Stromal cell of bone marrow (primary cell): ENCODE data around the gene ZBTB3.
"Not testable (repeated sequence)": the region's sequence is repeated elsewhere in the genome, so short reads cannot be mapped to it uniquely, and the experiment has no call there.

Experiments
- DNase-seq: peaks from one replicate; pipeline ENCODE4 v3.0.0-alpha.2; 2012; ENCODE audit warnings: low read depth

The ZBTB3 gene

GRCh38 chr11:62753736-62754603 is at the start of gene ZBTB3:
Gene ZBTB3, minus strand, starts transcription at chr11:62754160. Its CDS starts 496 bp downstream, at chr11:62753664.
- DNase-seq: peak; percentile 99

DNA sequence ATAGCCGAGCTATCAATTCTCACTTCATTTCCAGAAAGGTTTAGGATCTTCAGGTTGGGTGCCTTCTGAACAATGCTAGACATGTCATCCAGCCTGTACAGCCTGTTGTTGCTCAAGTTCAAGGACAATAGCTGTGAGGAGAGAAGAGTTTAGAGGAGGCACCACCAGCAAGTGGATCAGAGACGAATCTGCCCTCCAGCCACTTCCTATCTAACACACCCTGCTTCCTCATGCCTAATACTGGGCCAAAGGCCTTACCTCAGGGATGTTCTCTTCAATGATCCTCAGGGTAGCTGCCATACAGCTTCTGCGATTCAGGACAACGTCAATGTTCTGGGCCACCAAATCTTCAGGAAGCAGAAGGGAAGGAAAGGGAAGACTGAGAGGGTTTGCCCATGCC is 47.1 kb upstream of the ZBTB3 start:
- DNase-seq: no peak

GRCh38 chr11:62799486-62799885 is 45.5 kb upstream of the ZBTB3 start:
- DNase-seq: no peak

DNA sequence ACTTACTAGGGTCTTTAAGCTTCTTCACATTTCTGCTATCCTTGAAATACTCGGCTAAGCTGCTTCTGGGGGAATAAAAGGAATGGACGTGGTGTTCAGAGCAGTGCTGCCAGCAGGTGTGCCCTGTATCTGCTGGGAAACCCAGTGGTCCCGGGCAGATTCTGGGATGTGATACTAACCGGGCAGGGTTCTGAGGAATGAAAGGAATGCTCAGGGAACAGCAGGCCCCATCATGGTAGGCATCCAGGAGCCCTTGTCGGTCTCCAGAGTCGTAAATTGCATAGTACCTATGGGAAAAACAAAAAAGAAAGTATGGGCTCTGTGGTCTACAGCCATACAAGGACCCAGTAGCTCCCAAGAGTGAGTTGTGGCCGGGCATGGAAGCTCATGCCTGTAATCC is 42.3 kb upstream of the ZBTB3 start:
- no peak for DNase-seq

GRCh38 chr11:62794201-62794775 is 40.3 kb upstream of the ZBTB3 start:
- DNase-seq: no peak

DNA sequence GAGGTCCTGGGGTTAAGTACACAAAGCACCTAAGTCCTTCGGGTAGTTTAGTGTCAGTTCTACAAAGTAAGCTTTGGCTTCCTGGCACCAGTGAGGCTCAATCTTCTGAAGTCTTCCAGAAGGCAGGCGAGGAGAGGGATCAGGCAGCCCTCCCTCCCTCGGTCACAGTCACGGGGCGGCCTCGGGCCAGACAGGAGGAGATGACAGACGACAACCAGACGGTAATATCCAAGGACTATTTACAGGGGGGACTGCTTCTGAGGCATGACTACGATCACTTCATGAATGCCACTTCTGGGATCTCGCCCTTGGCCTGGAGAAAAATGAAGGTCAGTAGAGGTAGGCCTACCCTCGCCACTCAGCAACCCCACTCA is 38.2 kb upstream of the ZBTB3 start:
- DNase-seq: no peak

DNA sequence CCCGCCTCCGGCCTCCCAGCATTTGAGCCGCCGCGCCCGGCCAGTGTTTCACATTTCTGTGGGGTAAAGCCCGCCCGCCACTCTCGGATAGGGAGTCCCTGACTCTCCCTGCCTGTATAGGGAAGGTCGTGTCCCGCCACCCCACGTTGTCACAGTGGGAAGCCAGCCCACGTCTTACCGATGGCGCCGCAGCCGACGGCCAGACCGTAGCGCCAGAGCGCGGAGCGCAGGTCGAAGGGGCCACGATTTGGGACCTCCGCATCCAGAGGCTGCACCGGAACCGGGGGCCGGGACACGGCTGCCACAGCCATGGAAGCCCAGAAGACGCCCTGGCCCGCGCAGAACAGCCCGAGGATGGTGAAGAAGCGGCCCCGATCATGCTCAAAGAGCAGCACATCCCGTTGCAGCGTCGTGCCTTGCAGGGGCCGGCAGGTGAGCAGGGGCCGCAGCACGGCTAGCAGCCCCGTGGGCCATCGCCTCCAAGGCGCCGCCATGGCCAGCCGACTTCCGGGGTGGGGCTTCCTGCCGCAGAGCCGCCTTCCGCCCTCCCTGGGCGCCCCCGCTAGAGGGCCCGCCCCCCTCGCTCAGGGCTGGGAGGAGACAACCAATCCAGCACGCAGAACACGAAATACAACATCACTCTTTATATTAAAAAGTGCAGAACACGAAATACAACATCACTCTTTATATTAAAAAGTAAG is 37.7 kb upstream of the ZBTB3 start, which contains the start of gene TMEM223:
TMEM223 (minus strand) TSS at position 506 of the 701 bp plus-strand sequence; CDS start at position 494, 12 bp downstream.
- peak; percentile 70 for DNase-seq

- no peak for DNase-seq
Observed at GRCh38 chr11:62789576-62789975, 35.6 kb upstream of the ZBTB3 start.

DNA sequence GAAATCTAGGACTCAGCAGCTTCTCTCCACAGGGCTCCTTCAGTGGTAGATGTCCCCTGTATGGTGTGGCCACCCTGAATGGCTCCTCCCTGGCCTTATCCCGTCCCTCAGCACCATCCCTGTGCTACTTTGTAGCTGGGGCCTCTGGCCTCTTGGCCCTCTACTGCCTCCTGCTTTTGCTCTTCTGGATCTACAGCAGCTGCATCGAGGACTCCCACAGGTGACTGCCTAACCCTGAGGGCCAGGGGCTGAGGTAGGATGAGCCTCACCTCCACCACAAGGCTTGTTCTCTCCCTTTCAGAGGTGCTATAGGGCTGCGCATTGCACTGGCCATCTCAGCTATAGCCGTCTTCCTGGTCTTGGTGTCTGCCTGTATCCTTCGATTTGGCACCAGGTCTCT is 35.0 kb upstream of the ZBTB3 start:
- DNase-seq: no peak

- peak; percentile 96 for DNase-seq
Observed at GRCh38 chr11:62787005-62787759, 33.2 kb upstream of the ZBTB3 start, which contains the start of gene TMEM179B. Gene TMEM179B, plus strand, starts transcription at chr11:62787402. Its CDS starts 30 bp downstream, at chr11:62787432.

DNA sequence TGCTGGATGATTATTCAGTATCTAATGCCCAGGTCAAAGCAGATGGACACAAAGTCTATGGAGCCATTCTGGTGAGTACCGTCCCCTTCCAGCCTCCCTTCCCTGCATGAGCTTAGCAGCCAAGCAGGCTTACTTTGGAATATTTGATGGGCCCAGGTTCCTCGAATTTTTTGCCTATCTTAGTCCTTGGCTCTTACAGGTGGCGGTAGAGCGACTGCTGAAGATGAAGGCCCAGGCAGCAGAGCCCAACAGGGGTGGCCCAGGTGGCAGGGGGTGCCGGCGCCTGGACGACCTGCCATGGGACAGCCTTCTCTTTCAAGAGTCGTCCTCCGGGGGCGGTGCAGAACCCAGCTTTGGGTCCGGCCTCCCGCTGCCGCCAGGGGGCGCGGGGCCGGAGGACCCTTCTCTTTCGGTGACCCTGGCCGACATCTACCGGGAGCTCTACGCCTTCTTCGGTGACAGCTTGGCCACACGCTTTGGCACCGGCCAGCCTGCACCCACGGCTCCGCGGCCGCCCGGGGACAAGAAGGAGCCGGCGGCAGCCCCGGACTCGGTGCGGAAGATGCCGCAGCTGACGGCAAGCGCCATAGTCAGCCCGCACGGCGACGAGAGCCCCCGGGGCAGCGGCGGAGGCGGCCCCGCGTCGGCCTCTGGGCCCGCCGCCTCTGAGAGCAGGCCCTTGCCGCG is 32.5 kb upstream of the ZBTB3 start:
- DNase-seq: peak; percentile 67

- no peak for DNase-seq
Observed at GRCh38 chr11:62782753-62783152, 28.8 kb upstream of the ZBTB3 start.

- no peak for DNase-seq
Observed at GRCh38 chr11:62778441-62778840, 24.5 kb upstream of the ZBTB3 start.

- no peak for DNase-seq
Observed at GRCh38 chr11:62777389-62777788, 23.4 kb upstream of the ZBTB3 start.

DNA sequence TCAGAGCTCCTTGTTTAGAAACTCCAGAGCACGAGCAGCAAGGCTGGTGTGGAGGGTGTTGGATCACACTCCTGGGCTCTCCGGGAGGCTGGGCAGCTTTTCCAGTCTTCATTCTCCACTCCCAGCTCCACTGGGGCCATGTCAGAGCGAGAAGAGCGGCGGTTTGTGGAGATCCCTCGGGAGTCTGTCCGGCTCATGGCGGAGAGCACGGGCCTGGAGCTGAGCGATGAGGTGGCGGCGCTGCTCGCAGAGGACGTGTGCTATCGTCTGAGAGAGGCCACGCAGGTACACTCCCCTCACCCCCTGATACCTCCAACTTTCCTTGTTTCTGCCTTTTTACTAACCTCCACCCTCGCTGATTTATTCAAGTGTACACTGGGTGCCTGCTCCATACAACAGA is 21.7 kb upstream of the ZBTB3 start:
- no peak for DNase-seq

DNA sequence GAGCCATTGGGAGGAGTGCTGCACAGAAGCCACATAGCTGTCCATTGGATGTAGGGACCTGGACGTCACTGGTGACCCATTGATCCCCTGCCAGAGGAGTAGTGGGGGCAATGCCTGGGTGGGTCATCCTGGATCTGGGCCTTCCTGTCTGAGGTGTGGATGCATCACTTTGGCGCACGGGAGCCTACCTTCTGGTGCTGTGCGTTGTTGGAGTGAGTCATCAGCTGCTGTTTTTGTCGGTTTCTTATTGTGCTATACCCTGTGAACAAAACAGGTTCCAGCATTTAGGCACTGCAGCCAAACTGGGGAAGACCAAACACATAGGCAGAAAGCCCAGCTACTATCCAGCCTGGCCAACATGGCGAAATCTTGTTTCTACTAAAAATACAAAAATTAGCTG is 20.4 kb upstream of the ZBTB3 start:
- no peak for DNase-seq

DNA sequence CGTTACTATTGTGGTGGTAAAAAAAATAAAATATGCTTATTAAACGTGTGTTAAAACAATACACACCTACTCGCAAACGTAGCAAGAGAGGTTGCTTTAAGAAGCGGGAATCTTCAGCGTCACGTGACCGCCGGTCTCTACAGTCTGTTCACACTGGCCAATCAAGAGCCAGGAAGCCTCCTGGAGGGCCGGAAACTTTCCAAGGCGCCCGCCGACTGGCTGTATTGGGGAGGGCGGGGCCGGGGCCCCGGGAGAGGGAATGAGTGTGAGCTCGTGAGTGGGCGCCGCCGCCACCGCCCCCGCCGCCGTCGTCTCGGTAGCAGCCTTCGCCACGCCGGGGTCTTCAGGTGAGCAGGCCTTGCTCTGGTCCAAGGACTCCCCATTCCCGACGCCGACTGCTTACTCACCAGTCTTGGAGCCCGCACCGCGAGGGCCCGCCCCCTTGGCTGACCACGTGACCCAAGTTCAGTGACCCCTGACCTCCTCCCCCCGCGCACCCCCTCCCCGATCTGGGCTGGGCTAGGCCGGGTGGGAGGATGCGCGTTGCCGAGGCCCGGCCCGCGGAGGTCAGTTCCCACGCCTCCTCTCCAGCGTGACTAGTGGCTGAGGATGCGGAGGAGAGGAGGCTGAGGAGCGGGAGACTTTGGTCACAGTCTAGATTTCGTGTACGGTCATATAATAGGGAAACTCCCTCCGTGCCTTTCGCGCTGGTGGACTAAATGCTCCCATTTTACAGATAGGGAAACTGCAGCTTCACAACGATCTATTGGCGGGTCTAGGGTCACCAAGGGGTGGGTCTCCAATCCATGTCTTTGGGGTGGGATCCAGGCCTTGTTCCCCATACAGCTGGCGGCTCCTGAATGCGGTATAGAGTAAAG is 17.4 kb upstream of the ZBTB3 start, which contains the start of gene TAF6L:
TAF6L (plus strand) TSS at position 253 of the 878 bp plus-strand sequence. CDS start 4,388 bp downstream, outside the sequence.
- peak; percentile 96 for DNase-seq

- no peak for DNase-seq
Observed at GRCh38 chr11:62770778-62771143, 16.8 kb upstream of the ZBTB3 start.

DNA sequence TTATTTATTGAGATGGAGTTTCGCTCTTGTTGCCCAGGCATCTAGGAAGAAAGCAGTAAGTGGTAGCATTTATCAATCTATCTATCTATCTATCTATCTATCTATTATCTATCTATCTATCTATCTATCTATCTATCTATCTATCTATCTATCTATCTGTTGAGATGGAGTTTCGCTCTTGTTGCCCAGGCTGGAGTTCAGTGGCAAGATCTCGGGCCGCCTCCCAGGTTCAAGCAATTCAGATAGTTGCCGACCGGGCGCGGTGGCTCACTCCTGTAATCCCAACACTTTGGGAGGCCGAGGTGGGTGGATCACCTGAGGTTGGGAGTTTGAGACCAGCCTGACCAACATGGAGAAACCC is 6.9 kb upstream of the ZBTB3 start:
- DNase-seq: not testable (repeated sequence)
